Left lung (tissue), 10 donors: ENCODE data around the gene TASP1. TPM values are rescaled to one million over a fixed set of nuclear protein-coding genes. Genes with fewer than 3 reads are reported as not detected.

ENCODE experiments used
- ATAC-seq: fragments of 200-7000 bp; cut with Tn5 transposase; one replicate; pipeline ENCODE4 v1.9.1; 2020; ENCODE audit warnings: moderate library complexity
- DNase-seq, 4 donors: peaks; one replicate each; pipeline ENCODE4 v3.0.0-alpha.2; 2013 to 2020
- H3K27ac ChIP-seq, 2 donors: fragments of 200-600 bp; sonication (generic) in 1 of 2; one replicate each; pipeline versions ENCODE4 v1.5.0 to v1.8.0; 2020 to 2021
- H3K27me3 ChIP-seq, 2 donors: fragments of 200-600 bp; sonication (generic) in 1 of 2; one replicate each; pipeline versions ENCODE4 v1.5.0 to v1.8.0; 2020 to 2021
- H3K36me3 ChIP-seq, 2 donors: fragments of 200-600 bp; sonication (generic) in 1 of 2; one replicate each; pipeline versions ENCODE4 v1.5.0 to v1.8.0; 2020 to 2021
- H3K4me1 ChIP-seq, 2 donors: fragments of 200-600 bp; one replicate each; pipeline ENCODE4 v1.8.0; 2021
- H3K4me3 ChIP-seq, 2 donors: fragments of 200-600 bp; sonication (generic) in 1 of 2; one replicate each; pipeline versions ENCODE4 v1.5.0 to v1.8.0; 2020 to 2021; ENCODE audit warnings: mild to moderate bottlenecking in 1 of 2
- H3K9me3 ChIP-seq, 2 donors: fragments of 200-600 bp; sonication (generic) in 1 of 2; one replicate each; pipeline versions ENCODE4 v1.5.0 to v1.8.0; 2020 to 2021
- CTCF ChIP-seq, 2 donors: fragments of 200-600 bp; sonication (generic) in 1 of 2; IDR thresholded peaks; one replicate each; pipeline versions ENCODE4 v1.5.0 to v1.8.0; 2021; ENCODE audit warnings: antibody characterized with exemption in 2 of 2
- intact Hi-C, 2 donors: fragments of 100-400 bp; cut with DNase I; formaldehyde crosslinking; loops; one replicate each; pipeline versions ENCODE4 v1.11.2 to v1.14.2; 2022
- polyA plus RNA-seq, 6 donors: library from polyadenylated mRNA; unstranded; fragments of 120-200 nt; gene quantifications; one replicate each; pipeline ENCODE4 v1.2.1, GENCODE V29; 2013; ENCODE audit not compliant: insufficient read length in 6 of 6
- total RNA-seq, 2 donors: library from RNA; stranded (reverse); fragmentation: NEBNext Ultra II Directional; extraction: Animal tissue kit (Norgen Biotek cat#: 25700); gene quantifications; one replicate each; pipeline ENCODE4 v1.2.1, GENCODE V29; 2021
- donor health status: DM: no; HTN: yes; CAD: no.
- donor health status: DM: no; HTN: no; CAD: no.

TASP1 gene
- total and polyA plus RNA-seq, 8 donors = 12.9 to 19.9 (median 17.3) TPM

- ATAC-seq = no peak
- H3K36me3 ChIP-seq = no peaks in the 10 kb centered on the region
- intact Hi-C loops = no loop called here
These were observed 213.2 kb downstream of the TASP1 start for GRCh38 chr20:13425381-13426135.

GRCh38 chr20:13424174-13424833 lies 214.4 kb downstream of the TASP1 start:
- Histone ChIP-seq H3K27me3 (no peaks in the 10 kb centered on the region), H3K36me3 (no peaks in the 10 kb centered on the region), H3K4me1 (no peaks in the 10 kb centered on the region), H3K27ac (no peak overlapping the region), H3K4me3 (no peak overlapping the region), H3K9me3 (no peaks in the 10 kb centered on the region)
- ATAC-seq = no peak
- no peak for DNase-seq
- intact Hi-C loops = no loop called here
- TF ChIP-seq CTCF (IDR thresholded peaks at IDR 0.05) = no peak

More at GRCh38 chr20:13425381-13426135, 213.2 kb downstream of the TASP1 start:
- H3K4me1 ChIP-seq = no peaks in the 10 kb centered on the region
- no peak overlapping the region for H3K4me3 ChIP-seq
- H3K27ac ChIP-seq = no peak overlapping the region
- DNase-seq = peak in 1 of 4 donors; percentile 19
- peaks cover 0 to 6% of the 10 kb centered on the region in 2 donors for H3K9me3 ChIP-seq
- H3K27me3 ChIP-seq = no peaks in the 10 kb centered on the region
- no peak for TF ChIP-seq CTCF (IDR thresholded peaks at IDR 0.05)

GRCh38 chr20:13423472-13424173 lies 215.1 kb downstream of the TASP1 start:
- no peak overlapping the region for H3K4me3 ChIP-seq
- H3K9me3 ChIP-seq = no peaks in the 10 kb centered on the region
- no peak overlapping the region for H3K27ac ChIP-seq
- no peaks in the 10 kb centered on the region for H3K36me3 ChIP-seq
- TF ChIP-seq CTCF (IDR thresholded peaks at IDR 0.05) = no peak
- ATAC-seq (no peak), DNase-seq (no peak)
- intact Hi-C loops = no loop called here
- no peaks in the 10 kb centered on the region for H3K27me3 ChIP-seq
- H3K4me1 ChIP-seq = peaks cover 0 to 4% of the 10 kb centered on the region in 2 donors

GRCh38 chr20:13422637-13423036 lies 216.1 kb downstream of the TASP1 start:
- H3K4me3 ChIP-seq = no peak overlapping the region
- intact Hi-C loops = no loop called here
- DNase-seq = no peak
- peaks cover 0 to 8% of the 10 kb centered on the region in 2 donors for H3K4me1 ChIP-seq
- H3K36me3 ChIP-seq = no peaks in the 10 kb centered on the region
- no peak for ATAC-seq
- no peak for TF ChIP-seq CTCF (IDR thresholded peaks at IDR 0.05)
- H3K9me3 ChIP-seq = no peaks in the 10 kb centered on the region
- no peaks in the 10 kb centered on the region for H3K27me3 ChIP-seq
- no peak overlapping the region for H3K27ac ChIP-seq

- DNase-seq = no peak
- Histone ChIP-seq H3K4me1 (peaks cover 0 to 8% of the 10 kb centered on the region in 2 donors), H3K9me3 (no peaks in the 10 kb centered on the region), H3K36me3 (peaks cover 0 to 7% of the 10 kb centered on the region in 2 donors), H3K27me3 (no peaks in the 10 kb centered on the region), H3K4me3 (no peak overlapping the region), H3K27ac (no peak overlapping the region)
- TF ChIP-seq CTCF (IDR thresholded peaks at IDR 0.05) = no peak
- intact Hi-C loops = no loop called here
- ATAC-seq = no peak
These were observed 218.1 kb downstream of the TASP1 start for GRCh38 chr20:13420625-13421024.
